ENCODE results near the gene ZC3H12C.
"Not testable (repeated sequence)": the region's sequence is repeated elsewhere in the genome, so short reads cannot be mapped to it uniquely, and the experiment has no call there.

The ZC3H12C gene

GRCh38 chr11:110200241-110200640 is 107.0 kb downstream of the ZC3H12C start:
- no peak overlapping the region for H2AFZ ChIP-seq (ENCODE audit: low read depth)
- H3K4me3 ChIP-seq (IDR thresholded peaks at IDR 0.05; ENCODE audit: insufficient read depth, low read depth, low read length): no peak overlapping the region
- no peaks in the 10 kb centered on the region for H4K20me1 ChIP-seq (ENCODE audit: insufficient read depth)
- no peak for TF ChIP-seq CTCF (conservative IDR thresholded peaks at IDR 0.05; ENCODE audit: low read depth, low read length)
- no peak overlapping the region for H3K9ac ChIP-seq
- H3K36me3 ChIP-seq (ENCODE audit: insufficient read depth): no peaks in the 10 kb centered on the region
- H3K27me3 ChIP-seq (ENCODE audit: insufficient read depth, low read depth): no peaks in the 10 kb centered on the region
- H3K4me2 ChIP-seq: no peak overlapping the region
- peaks cover 3% of the 10 kb centered on the region for H3K4me1 ChIP-seq (ENCODE audit: low read depth, poor library complexity, severe bottlenecking)
- no peak overlapping the region for H3K27ac ChIP-seq
- no peaks in the 10 kb centered on the region for H3K79me2 ChIP-seq (ENCODE audit: insufficient read depth, low read depth)

GRCh38 chr11:110200836-110201235 is 107.6 kb downstream of the ZC3H12C start:
- Histone ChIP-seq H2AFZ (ENCODE audit: low read depth) (no peak overlapping the region), H3K27ac (no peak overlapping the region), H3K9ac (no peak overlapping the region), H4K20me1 (ENCODE audit: insufficient read depth) (no peaks in the 10 kb centered on the region), H3K36me3 (ENCODE audit: insufficient read depth) (no peaks in the 10 kb centered on the region), H3K79me2 (ENCODE audit: insufficient read depth, low read depth) (no peaks in the 10 kb centered on the region), H3K27me3 (ENCODE audit: insufficient read depth, low read depth) (no peaks in the 10 kb centered on the region), H3K4me1 (ENCODE audit: low read depth, poor library complexity, severe bottlenecking) (peaks cover 3% of the 10 kb centered on the region), H3K4me3 (IDR thresholded peaks at IDR 0.05; ENCODE audit: insufficient read depth, low read depth, low read length) (no peak overlapping the region), H3K4me2 (no peak overlapping the region)
- TF ChIP-seq CTCF (conservative IDR thresholded peaks at IDR 0.05; ENCODE audit: low read depth, low read length): no peak

GRCh38 chr11:110207123-110207522 is 113.9 kb downstream of the ZC3H12C start:
- H3K36me3 ChIP-seq (ENCODE audit: insufficient read depth): no peaks in the 10 kb centered on the region
- no peak overlapping the region for H3K9ac ChIP-seq
- no peak overlapping the region for H3K4me2 ChIP-seq
- no peak overlapping the region for H3K4me3 ChIP-seq (IDR thresholded peaks at IDR 0.05; ENCODE audit: insufficient read depth, low read depth, low read length)
- H3K27ac ChIP-seq: no peak overlapping the region
- H2AFZ ChIP-seq (ENCODE audit: low read depth): no peak overlapping the region
- no peaks in the 10 kb centered on the region for H3K79me2 ChIP-seq (ENCODE audit: insufficient read depth, low read depth)
- H3K4me1 ChIP-seq (ENCODE audit: low read depth, poor library complexity, severe bottlenecking): no peaks in the 10 kb centered on the region
- no peak for TF ChIP-seq CTCF (conservative IDR thresholded peaks at IDR 0.05; ENCODE audit: low read depth, low read length)
- H3K27me3 ChIP-seq (ENCODE audit: insufficient read depth, low read depth): no peaks in the 10 kb centered on the region
- no peaks in the 10 kb centered on the region for H4K20me1 ChIP-seq (ENCODE audit: insufficient read depth)

GRCh38 chr11:110208678-110209312 is 115.6 kb downstream of the ZC3H12C start:
- not testable (repeated sequence) for H3K4me3 ChIP-seq (IDR thresholded peaks at IDR 0.05; ENCODE audit: insufficient read depth, low read depth, low read length); H3K4me2 ChIP-seq; H3K36me3 ChIP-seq (ENCODE audit: insufficient read depth); H3K27me3 ChIP-seq (ENCODE audit: insufficient read depth, low read depth); H3K4me1 ChIP-seq (ENCODE audit: low read depth, poor library complexity, severe bottlenecking); H3K9ac ChIP-seq; H3K79me2 ChIP-seq (ENCODE audit: insufficient read depth, low read depth); H4K20me1 ChIP-seq (ENCODE audit: insufficient read depth); H3K27ac ChIP-seq
- H2AFZ ChIP-seq (ENCODE audit: low read depth): peak overlapping the region; percentile 12; the same call in 1 of the 2 replicates

GRCh38 chr11:110209313-110209694 is 116.1 kb downstream of the ZC3H12C start:
- H3K9ac ChIP-seq; H3K4me1 ChIP-seq (ENCODE audit: low read depth, poor library complexity, severe bottlenecking); H3K79me2 ChIP-seq (ENCODE audit: insufficient read depth, low read depth); H2AFZ ChIP-seq (ENCODE audit: low read depth); H4K20me1 ChIP-seq (ENCODE audit: insufficient read depth); H3K27ac ChIP-seq; H3K27me3 ChIP-seq (ENCODE audit: insufficient read depth, low read depth); H3K4me3 ChIP-seq (IDR thresholded peaks at IDR 0.05; ENCODE audit: insufficient read depth, low read depth, low read length); H3K36me3 ChIP-seq (ENCODE audit: insufficient read depth); H3K4me2 ChIP-seq: not testable (repeated sequence)

Data from KMS-11 (cell line).